Activated CD4-positive, alpha-beta T cell treated with anti-CD3 and anti-CD28 coated beads, Interleukin-2, amount 50 U/mL, for 4 hours (primary cell): ENCODE data around the gene CYP17A1.
"Not testable (repeated sequence)": the region's sequence is repeated elsewhere in the genome, so short reads cannot be mapped to it uniquely, and the experiment has no call there.

Experiments
- DNase-seq, 2 experiments: peaks; one replicate each; pipeline ENCODE4 v3.0.0-alpha.2; 2020

The CYP17A1 gene

GRCh38 chr10:102837230-102837721 is at the start of gene CYP17A1:
CYP17A1 (minus strand) TSS chr10:102837413; CDS start chr10:102837361, 52 bp downstream.
- no peak for DNase-seq

- DNase-seq, result no peak
These were observed 43.0 kb upstream of the CYP17A1 start for GRCh38 chr10:102880256-102880655.

- DNase-seq, result no peak
These were observed 41.4 kb upstream of the CYP17A1 start for GRCh38 chr10:102878629-102879028.

- no peak for DNase-seq
These were observed 39.5 kb upstream of the CYP17A1 start for GRCh38 chr10:102876747-102877153.

GRCh38 chr10:102872163-102872562 is 35.0 kb upstream of the CYP17A1 start:
- no peak for DNase-seq

GRCh38 chr10:102870221-102870620 is 33.0 kb upstream of the CYP17A1 start:
- DNase-seq, result no peak

- no peak for DNase-seq
These were observed 32.3 kb upstream of the CYP17A1 start, which contains the start of gene AS3MT for GRCh38 chr10:102869258-102870198. AS3MT (plus strand) TSS chr10:102869470; CDS start chr10:102869593, 123 bp downstream.

- no peak for DNase-seq
These were observed 31.7 kb upstream of the CYP17A1 start for GRCh38 chr10:102868911-102869257.

- DNase-seq, result no peak
These were observed 28.4 kb upstream of the CYP17A1 start for GRCh38 chr10:102865620-102866019.

GRCh38 chr10:102863660-102864059 is 26.4 kb upstream of the CYP17A1 start:
- no peak for DNase-seq

- DNase-seq, result no peak
These were observed 22.7 kb upstream of the CYP17A1 start for GRCh38 chr10:102859911-102860310.

- DNase-seq, result no peak
These were observed 19.7 kb upstream of the CYP17A1 start for GRCh38 chr10:102856758-102857424.

- not testable (repeated sequence) for DNase-seq
These were observed 18.7 kb upstream of the CYP17A1 start for GRCh38 chr10:102855731-102856436.

GRCh38 chr10:102853237-102853636 is 16.0 kb upstream of the CYP17A1 start:
- DNase-seq, result not testable (repeated sequence)

GRCh38 chr10:102850025-102850518 is 12.9 kb upstream of the CYP17A1 start:
- DNase-seq, result no peak

GRCh38 chr10:102845352-102845902 is 8.2 kb upstream of the CYP17A1 start:
- DNase-seq, result no peak

GRCh38 chr10:102844190-102844776 is 7.1 kb upstream of the CYP17A1 start:
- not testable (repeated sequence) for DNase-seq

GRCh38 chr10:102843139-102843538 is 5.9 kb upstream of the CYP17A1 start:
- not testable (repeated sequence) for DNase-seq

- no peak for DNase-seq
These were observed 4.7 kb upstream of the CYP17A1 start for GRCh38 chr10:102841827-102842345.

GRCh38 chr10:102838276-102838927 is 1.2 kb upstream of the CYP17A1 start:
- not testable (repeated sequence) for DNase-seq

GRCh38 chr10:102835007-102835482 is 2.2 kb downstream of the CYP17A1 start:
- peak; percentile 70 to 71 for DNase-seq
